Neural cell (in vitro differentiated cells): ENCODE measurements around the gene GNB2. TPM values are rescaled to one million over a fixed set of nuclear protein-coding genes. Genes with fewer than 3 reads are reported as not detected.

Source experiments
- polyA plus RNA-seq: library from polyadenylated mRNA; depleted of rRNA; stranded (reverse); fragments of >200 nt; gene quantifications from 2 replicates; pipeline ENCODE4 v1.2.3, GENCODE V29; 2014

GNB2 gene
- polyA plus RNA-seq, 1 donor from 2014 or later, result 279 TPM

Other genes with a start within 250 kb of the GNB2 start
- gene ZCWPW1, start 245.0 kb upstream of the GNB2 start, polyA plus RNA-seq, result 3.1 and 6.8 TPM in 2 replicates
- gene MEPCE, start 243.9 kb upstream of the GNB2 start, polyA plus RNA-seq, result 12.1 and 15.0 TPM in 2 replicates
- 24.0 and 33.8 TPM in 2 replicates for gene PPP1R35, start 237.2 kb upstream of the GNB2 start, polyA plus RNA-seq
- not detected in 2 replicates for gene SPACDR, start 209.5 kb upstream of the GNB2 start, polyA plus RNA-seq
- gene TSC22D4, start 194.5 kb upstream of the GNB2 start, polyA plus RNA-seq, result 2.1 and 3.7 TPM in 2 replicates
- gene NYAP1, start 189.8 kb upstream of the GNB2 start, polyA plus RNA-seq, result 70.1 and 86.6 TPM in 2 replicates
- gene AGFG2, start 134.5 kb upstream of the GNB2 start, polyA plus RNA-seq, result 3.4 and 7.5 TPM in 2 replicates
- gene SAP25, start 99.8 kb upstream of the GNB2 start, polyA plus RNA-seq, result 0.46 and 0.52 TPM in 2 replicates
- 17.2 and 25.1 TPM in 2 replicates for gene LRCH4, start 87.6 kb upstream of the GNB2 start, polyA plus RNA-seq
- gene FBXO24, start 87.4 kb upstream of the GNB2 start, polyA plus RNA-seq, result 0.52 and 1.5 TPM in 2 replicates
- 0.48 and 2.0 TPM in 2 replicates for gene PCOLCE, start 71.4 kb upstream of the GNB2 start, polyA plus RNA-seq
- 26.5 and 27.9 TPM in 2 replicates for gene MOSPD3, start 61.2 kb upstream of the GNB2 start, polyA plus RNA-seq
- 21.0 and 23.5 TPM in 2 replicates for gene TFR2, start 32.2 kb upstream of the GNB2 start, polyA plus RNA-seq
- gene ACTL6B, start 17.3 kb upstream of the GNB2 start, polyA plus RNA-seq, result 339 and 389 TPM in 2 replicates
- gene GIGYF1, start 20.5 kb downstream of the GNB2 start, polyA plus RNA-seq, result 28.3 and 33.5 TPM in 2 replicates
- 92.1 and 104 TPM in 2 replicates for gene POP7, start 32.4 kb downstream of the GNB2 start, polyA plus RNA-seq
- not detected in 2 replicates for gene EPO, start 46.7 kb downstream of the GNB2 start, polyA plus RNA-seq
- not detected in 2 replicates for gene ZAN, start 59.9 kb downstream of the GNB2 start, polyA plus RNA-seq
- gene EPHB4, start 153.8 kb downstream of the GNB2 start, polyA plus RNA-seq, result 0.92 and 1.4 TPM in 2 replicates
- gene SLC12A9, start 179.0 kb downstream of the GNB2 start, polyA plus RNA-seq, result 21.2 and 29.0 TPM in 2 replicates
- gene TRIP6, start 193.6 kb downstream of the GNB2 start, polyA plus RNA-seq, result 1.4 and 2.1 TPM in 2 replicates
- gene SRRT, start 201.4 kb downstream of the GNB2 start, polyA plus RNA-seq, result 59.9 and 65.2 TPM in 2 replicates
- gene UFSP1, start 216.0 kb downstream of the GNB2 start, polyA plus RNA-seq, result 2.4 and 5.0 TPM in 2 replicates
- 12.2 and 14.3 TPM in 2 replicates for gene ACHE, start 222.1 kb downstream of the GNB2 start, polyA plus RNA-seq